Activated naive CD8-positive, alpha-beta T cell treated with anti-CD3 and anti-CD28 coated beads, Interleukin-2, amount 50 U/mL, for 24 hours (primary cell): ENCODE data around the gene CDRT4.

ENCODE experiments used
- ATAC-seq: fragments of 150-1000 bp; cut with Tn5 transposase; one replicate; pipeline ENCODE4 v1.10.0; 2021
- DNase-seq: peaks from one replicate; pipeline ENCODE4 v3.0.0; 2021
- H3K27ac Mint-ChIP-seq: one replicate; pipeline ENCODE4 v1.8.0; 2021; ENCODE audit warnings: mild to moderate bottlenecking, mixed read lengths
- H3K27me3 Mint-ChIP-seq: one replicate; pipeline ENCODE4 v1.8.0; 2021; ENCODE audit warnings: mixed read lengths
- H3K36me3 Mint-ChIP-seq: one replicate; pipeline ENCODE4 v1.8.0; 2021; ENCODE audit warnings: low read depth, mixed read lengths
- H3K4me1 Mint-ChIP-seq: one replicate; pipeline ENCODE4 v1.8.0; 2021; ENCODE audit warnings: mixed read lengths
- H3K4me3 Mint-ChIP-seq: one replicate; pipeline ENCODE4 v1.8.0; 2021; ENCODE audit warnings: mild to moderate bottlenecking, moderate library complexity, mixed read lengths
- H3K9me3 Mint-ChIP-seq: one replicate; pipeline ENCODE4 v1.8.0; 2021; ENCODE audit warnings: mixed read lengths

CDRT4 gene

DNA sequence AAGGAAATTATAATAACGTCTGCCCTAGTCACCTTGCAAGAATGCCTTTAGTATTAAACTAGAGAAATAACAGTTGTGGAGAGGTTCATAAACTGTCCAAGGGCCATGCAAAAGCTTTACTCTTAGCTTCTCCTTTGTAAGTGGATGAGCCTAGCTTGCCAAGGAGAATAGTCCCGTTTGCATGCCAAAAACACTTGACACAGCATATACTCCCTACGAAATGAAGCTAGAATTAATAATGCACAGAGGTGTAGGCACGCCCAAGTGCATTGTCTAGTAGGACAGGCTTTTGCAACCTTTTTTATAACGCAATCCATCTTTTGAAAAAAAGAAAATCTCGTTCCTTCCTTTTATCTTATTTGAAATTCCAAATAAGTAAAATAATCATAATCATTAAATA lies 12.8 kb upstream of the CDRT4 start:
- no peak overlapping the region for H3K27ac Mint-ChIP-seq
- DNase-seq (no peak), ATAC-seq (no peak)
- peaks cover 1% of the 10 kb centered on the region for H3K36me3 Mint-ChIP-seq
- H3K4me3 Mint-ChIP-seq, result no peak overlapping the region
- H3K4me1 Mint-ChIP-seq, result no peaks in the 10 kb centered on the region
- no peaks in the 10 kb centered on the region for H3K27me3 Mint-ChIP-seq
- H3K9me3 Mint-ChIP-seq, result no peaks in the 10 kb centered on the region

DNA sequence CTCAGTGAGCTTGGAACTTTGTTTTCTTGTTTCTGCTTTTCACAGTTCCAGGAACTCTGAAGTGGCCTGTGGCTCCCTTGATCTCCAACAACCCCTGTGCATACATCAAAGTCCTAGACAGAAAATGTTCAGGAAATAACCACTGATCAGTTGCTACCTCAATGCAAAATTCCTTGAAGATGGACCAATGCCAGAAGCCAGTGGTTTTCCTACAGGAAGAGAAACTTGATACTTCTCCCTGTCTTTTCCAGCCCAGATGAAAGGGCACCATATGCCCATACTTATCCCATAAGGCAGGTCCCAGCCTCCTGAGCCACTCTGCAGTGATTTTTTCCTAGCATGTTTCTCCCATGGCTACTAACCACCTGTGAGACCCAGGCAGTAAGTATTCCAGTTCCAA lies 12.3 kb upstream of the CDRT4 start:
- H3K4me3 Mint-ChIP-seq, result no peak overlapping the region
- no peaks in the 10 kb centered on the region for H3K27me3 Mint-ChIP-seq
- no peaks in the 10 kb centered on the region for H3K9me3 Mint-ChIP-seq
- no peaks in the 10 kb centered on the region for H3K4me1 Mint-ChIP-seq
- ATAC-seq (no peak), DNase-seq (no peak)
- no peak overlapping the region for H3K27ac Mint-ChIP-seq
- peaks cover 1% of the 10 kb centered on the region for H3K36me3 Mint-ChIP-seq

DNA sequence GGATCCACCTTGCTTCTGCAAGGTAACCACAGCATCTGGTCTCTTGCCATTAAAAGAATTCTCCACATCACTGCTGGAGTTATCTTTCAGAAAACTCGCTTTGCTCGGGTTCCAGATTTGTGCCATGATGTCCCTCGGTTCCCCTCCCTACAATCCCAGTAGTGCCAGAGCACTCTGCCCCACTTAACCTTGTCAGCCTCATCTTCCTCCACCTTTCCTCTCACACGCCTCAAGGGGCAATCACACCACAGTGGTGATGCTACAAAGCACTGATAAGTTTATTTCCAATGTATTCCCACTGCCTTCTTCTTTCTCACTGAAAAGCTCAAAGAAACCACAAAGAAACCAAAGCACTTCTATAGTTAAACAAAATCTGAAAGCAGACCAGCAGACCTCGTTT lies 11.4 kb upstream of the CDRT4 start:
- H3K4me3 Mint-ChIP-seq, result no peak overlapping the region

DNA sequence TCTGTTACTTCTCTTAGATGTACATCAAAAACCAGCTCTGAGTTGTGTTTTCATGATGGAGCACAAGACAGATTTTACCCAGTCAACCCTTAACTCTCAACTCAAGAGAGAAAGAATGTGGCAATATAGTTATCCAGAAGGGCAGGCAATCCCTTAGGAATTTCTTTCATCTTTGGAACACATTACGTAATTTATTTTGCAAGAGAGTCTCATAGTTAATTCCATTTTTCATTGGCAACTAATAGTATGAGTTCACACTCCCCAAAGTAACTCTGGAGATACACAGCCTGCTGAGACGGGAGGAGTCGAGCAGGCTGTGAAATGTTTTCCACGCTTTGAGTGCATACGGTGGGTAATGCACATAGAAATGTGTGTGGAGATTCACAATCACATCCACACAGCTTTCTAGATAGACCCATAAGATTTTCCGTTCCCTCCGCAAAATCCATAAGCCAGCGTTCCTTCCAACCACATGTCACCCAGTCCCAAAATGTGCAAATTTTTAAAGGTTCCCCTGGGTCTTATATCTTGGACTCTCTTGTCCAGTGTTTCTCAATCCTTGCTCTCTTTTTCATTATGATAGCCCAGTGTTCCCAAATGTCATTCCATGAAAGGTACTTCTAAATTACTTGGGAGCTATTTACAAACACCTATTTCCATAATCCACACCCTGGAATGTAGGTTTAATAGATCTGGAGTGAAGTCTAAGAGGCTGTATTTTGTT lies 8.4 kb upstream of the CDRT4 start:
- H3K4me3 Mint-ChIP-seq, result no peak overlapping the region
- no peaks in the 10 kb centered on the region for H3K27me3 Mint-ChIP-seq
- no peak for DNase-seq
- H3K27ac Mint-ChIP-seq, result no peak overlapping the region
- H3K36me3 Mint-ChIP-seq, result peaks cover 4% of the 10 kb centered on the region
- H3K9me3 Mint-ChIP-seq, result no peaks in the 10 kb centered on the region
- no peak for ATAC-seq
- no peaks in the 10 kb centered on the region for H3K4me1 Mint-ChIP-seq

More for the DNA sequence above, 11.4 kb upstream of the CDRT4 start:
- peaks cover 4% of the 10 kb centered on the region for H3K36me3 Mint-ChIP-seq
- no peaks in the 10 kb centered on the region for H3K4me1 Mint-ChIP-seq
- no peak overlapping the region for H3K27ac Mint-ChIP-seq
- ATAC-seq, result no peak
- H3K9me3 Mint-ChIP-seq, result no peaks in the 10 kb centered on the region
- DNase-seq, result no peak
- H3K27me3 Mint-ChIP-seq, result no peaks in the 10 kb centered on the region

DNA sequence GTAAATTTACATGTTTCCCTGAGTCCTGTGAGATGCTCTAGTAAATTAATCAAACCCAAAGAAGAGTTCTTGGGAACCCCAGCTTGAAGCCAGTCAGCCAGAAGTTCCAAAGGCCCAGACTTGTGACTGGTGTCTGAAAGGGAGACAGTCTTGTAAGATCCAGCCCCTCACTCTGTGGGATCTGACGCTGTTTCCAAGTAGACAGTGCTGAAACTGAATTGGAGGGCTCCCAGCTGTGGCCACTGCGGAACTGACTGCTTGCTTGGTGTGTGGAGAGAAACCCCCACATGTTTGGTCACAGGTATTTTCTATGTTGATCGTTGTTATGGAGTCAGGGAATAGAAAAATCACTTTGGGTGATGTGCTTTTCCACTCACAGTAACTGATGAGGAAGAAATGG lies 5.5 kb upstream of the CDRT4 start:
- no peaks in the 10 kb centered on the region for H3K4me1 Mint-ChIP-seq
- no peak overlapping the region for H3K4me3 Mint-ChIP-seq
- DNase-seq (no peak), ATAC-seq (no peak)
- no peak overlapping the region for H3K27ac Mint-ChIP-seq
- no peaks in the 10 kb centered on the region for H3K27me3 Mint-ChIP-seq
- no peaks in the 10 kb centered on the region for H3K9me3 Mint-ChIP-seq
- peaks cover 4% of the 10 kb centered on the region for H3K36me3 Mint-ChIP-seq

DNA sequence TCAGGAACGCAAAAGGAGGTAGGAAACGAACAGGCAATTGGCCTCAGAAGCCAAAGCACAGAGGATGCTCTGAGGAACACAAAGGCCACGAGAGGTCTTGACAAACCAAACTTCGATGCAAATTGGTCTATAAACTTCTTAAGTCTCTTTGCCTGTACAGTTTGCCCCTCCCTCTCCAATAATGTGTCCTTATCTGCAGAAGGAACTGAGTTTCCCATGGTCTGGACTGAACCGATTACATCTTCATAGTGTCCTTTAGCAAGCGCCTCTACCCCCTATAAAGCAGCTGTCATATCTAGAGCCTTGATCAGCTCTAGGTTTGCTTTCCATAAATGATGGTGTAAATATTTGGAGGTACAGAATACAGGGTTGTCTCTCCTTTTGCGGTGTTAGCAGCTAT lies 3.1 kb upstream of the CDRT4 start:
- H3K4me3 Mint-ChIP-seq, result no peak overlapping the region

DNA sequence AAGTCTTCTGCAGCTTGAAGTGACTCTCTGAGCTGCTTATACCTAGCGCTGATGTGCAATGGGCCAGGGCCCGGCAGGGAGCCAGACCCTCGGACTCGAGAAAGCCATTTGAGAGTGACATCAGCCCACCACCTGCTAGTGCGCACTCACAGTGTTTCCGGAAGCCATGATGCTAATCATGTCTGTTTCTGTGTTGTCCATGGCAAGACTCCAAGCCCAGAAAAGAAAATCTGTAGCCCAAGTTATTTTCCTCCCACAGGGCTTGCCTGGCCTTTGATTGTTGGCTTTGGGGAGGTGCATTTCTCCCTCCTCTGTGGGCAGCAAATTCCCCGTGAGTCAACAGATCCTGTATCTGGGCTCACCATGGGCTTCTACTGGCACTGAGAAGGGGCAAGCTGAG lies 1.8 kb upstream of the CDRT4 start:
- ATAC-seq (no peak), DNase-seq (no peak)
- no peaks in the 10 kb centered on the region for H3K36me3 Mint-ChIP-seq
- no peaks in the 10 kb centered on the region for H3K9me3 Mint-ChIP-seq
- no peak overlapping the region for H3K27ac Mint-ChIP-seq
- no peaks in the 10 kb centered on the region for H3K4me1 Mint-ChIP-seq
- H3K27me3 Mint-ChIP-seq, result no peaks in the 10 kb centered on the region
- no peak overlapping the region for H3K4me3 Mint-ChIP-seq

More for the DNA sequence above, 3.1 kb upstream of the CDRT4 start:
- DNase-seq (no peak), ATAC-seq (no peak)
- Mint-ChIP-seq H3K27ac (no peak overlapping the region), H3K9me3 (no peaks in the 10 kb centered on the region), H3K27me3 (no peaks in the 10 kb centered on the region), H3K4me1 (no peaks in the 10 kb centered on the region), H3K36me3 (peaks cover 3% of the 10 kb centered on the region)

DNA sequence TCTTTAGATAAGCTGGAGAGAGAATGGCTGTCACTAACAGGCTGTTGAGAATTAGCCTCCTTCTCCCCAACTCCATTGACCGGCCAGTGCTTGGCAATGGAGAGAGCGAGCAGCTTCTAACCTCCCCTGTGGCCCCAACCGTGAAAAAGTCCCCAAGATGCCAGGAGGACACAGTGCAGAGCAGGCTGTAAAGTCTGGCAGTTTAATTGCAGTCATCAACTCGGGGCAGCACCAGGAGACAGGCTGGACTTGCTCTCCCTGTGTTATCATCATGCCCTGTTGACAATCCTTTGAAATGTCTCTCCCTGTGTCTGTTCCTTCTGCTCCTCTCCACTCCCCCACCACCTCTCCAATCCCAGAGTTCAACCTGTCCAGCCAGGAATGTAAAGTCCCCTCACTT lies 705 bp upstream of the CDRT4 start:
- DNase-seq, result no peak
- Mint-ChIP-seq H3K4me3 (no peak overlapping the region), H3K9me3 (no peaks in the 10 kb centered on the region), H3K27ac (no peak overlapping the region), H3K4me1 (no peaks in the 10 kb centered on the region), H3K36me3 (no peaks in the 10 kb centered on the region), H3K27me3 (no peaks in the 10 kb centered on the region)
- no peak for ATAC-seq

DNA sequence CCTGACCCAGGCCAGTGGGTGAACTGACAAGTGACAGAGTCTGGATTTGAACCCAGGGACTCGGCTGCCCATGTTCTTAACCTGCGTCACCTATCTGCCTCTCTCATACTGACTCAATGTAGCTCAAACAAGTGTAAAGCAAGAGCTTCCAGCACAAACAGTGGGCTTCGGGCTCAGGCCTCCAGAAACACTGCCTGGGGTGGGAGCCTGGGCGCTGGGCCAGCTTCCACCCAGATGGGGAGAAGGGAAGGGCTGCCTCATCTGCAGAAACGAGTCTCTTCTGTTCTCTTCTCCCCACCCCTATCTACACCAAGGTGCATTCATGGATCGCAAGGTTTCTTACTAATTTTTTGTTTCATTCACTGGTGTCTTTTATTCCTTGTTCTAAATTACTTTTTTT lies 1.3 kb downstream of the CDRT4 start:
- ATAC-seq (no peak), DNase-seq (no peak)
- H3K4me3 Mint-ChIP-seq, result no peak overlapping the region
- H3K36me3 Mint-ChIP-seq, result peaks cover 9% of the 10 kb centered on the region
- H3K27ac Mint-ChIP-seq, result no peak overlapping the region
- H3K27me3 Mint-ChIP-seq, result no peaks in the 10 kb centered on the region
- no peaks in the 10 kb centered on the region for H3K9me3 Mint-ChIP-seq
- no peaks in the 10 kb centered on the region for H3K4me1 Mint-ChIP-seq

DNA sequence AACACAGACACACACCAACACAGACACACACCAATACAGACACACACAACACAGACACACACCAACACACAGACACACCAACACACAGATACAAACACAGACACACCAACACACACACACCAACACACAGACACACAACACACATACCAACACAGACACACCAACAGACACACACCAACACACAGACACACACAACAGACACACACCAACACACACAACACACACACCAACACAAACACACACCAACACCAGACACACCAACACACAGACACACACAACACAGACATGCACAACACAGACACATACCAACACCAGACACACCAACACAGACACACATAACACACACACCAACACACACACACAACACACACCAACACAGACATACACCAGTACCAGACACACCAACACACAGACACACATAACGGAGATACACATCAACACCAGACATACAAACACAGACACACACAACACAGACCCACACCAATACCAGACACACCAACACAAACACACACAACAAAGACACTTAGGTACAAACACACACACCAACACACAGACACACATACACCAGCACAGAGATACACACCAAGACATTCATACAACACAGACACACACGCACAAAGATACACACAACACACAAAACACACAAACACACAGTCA lies 2.2 kb downstream of the CDRT4 start:
- no peaks in the 10 kb centered on the region for H3K27me3 Mint-ChIP-seq
- DNase-seq, result no peak
- no peak for ATAC-seq

DNA sequence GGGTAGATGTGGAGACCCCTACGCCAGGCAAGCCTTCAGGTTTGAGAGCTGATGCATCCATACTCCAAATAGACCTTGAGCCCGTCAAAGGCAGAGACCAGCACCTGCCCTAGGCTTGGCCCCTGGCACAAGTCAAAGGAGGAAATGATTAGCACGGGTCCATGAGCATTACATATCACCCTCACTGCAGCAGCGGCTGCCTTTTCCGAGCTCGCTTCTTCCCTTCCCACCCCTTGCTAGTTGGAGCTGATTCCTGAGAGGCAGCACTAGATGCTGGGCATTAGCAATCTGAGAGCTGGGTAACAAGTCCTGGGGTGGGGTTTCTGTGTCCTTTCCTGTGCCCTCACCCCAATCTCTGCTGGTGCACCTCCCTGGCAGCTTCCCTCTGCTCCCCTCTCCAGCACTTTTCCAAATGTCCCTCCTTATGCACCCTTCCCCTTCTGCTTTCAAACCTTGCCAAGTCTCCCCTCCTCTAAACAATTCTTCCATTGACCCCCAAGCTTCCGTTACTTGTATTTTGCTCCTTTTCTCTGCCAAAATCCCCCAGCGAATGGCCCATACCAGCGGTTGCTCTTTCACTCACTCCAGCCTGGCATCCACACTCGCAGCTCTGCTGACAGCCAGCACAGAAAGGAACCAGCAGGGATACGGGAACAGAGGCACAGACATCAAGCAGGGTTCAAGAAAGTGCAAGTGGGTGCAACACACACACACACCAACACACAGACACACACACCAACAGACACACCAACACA lies 3.0 kb downstream of the CDRT4 start:
- no peak for ATAC-seq
- H3K27ac Mint-ChIP-seq, result no peak overlapping the region

More for the DNA sequence above, 2.2 kb downstream of the CDRT4 start:
- Mint-ChIP-seq H3K4me3 (no peak overlapping the region), H3K4me1 (no peaks in the 10 kb centered on the region), H3K36me3 (peaks cover 10% of the 10 kb centered on the region), H3K9me3 (peaks cover under 1% of the 10 kb centered on the region), H3K27ac (no peak overlapping the region)

DNA sequence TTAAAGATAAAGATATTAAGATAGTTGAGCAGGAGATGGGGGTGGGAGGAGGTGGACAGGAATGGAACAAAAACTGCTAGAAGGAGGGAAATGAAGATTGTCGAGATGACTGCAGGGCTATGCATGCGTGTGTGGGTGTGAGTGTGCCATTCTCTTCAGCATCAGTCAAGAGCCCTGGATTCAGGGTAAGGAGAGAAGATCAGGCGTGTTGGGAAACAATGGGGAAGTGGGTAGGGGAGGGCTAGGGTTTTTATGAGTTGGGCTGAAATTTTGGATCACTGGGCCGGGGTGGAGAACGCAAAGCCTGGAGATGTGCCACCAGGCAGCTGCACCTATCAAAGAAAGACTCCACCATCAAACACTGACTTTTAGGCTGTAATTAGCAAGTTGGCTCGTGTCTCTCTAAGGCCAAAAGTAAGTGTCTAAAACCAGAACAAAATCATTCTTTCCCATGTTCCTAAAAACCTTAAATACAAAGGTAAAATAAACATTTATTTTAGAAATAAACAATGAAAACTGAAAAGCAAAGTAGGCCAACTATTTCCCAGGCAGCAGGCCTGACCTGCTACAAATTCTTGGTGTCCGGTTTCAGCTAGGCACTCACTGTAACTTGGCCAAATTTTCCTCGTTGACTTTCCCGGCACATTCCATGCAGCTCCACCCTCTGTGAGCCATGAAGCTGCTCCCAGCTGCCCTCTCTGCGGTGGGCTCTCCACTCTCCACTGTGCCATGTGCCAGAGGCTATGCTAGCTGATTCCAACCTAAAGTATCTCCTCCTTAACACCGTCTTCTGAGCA lies 4.2 kb downstream of the CDRT4 start:
- no peak for ATAC-seq
- Mint-ChIP-seq H3K27ac (no peak overlapping the region), H3K27me3 (no peaks in the 10 kb centered on the region), H3K9me3 (peaks cover 7% of the 10 kb centered on the region), H3K4me1 (no peaks in the 10 kb centered on the region), H3K4me3 (no peak overlapping the region), H3K36me3 (peaks cover 11% of the 10 kb centered on the region)
- no peak for DNase-seq

More for the DNA sequence above, 3.0 kb downstream of the CDRT4 start:
- Mint-ChIP-seq H3K4me3 (no peak overlapping the region), H3K4me1 (no peaks in the 10 kb centered on the region), H3K9me3 (peaks cover 5% of the 10 kb centered on the region), H3K36me3 (peaks cover 11% of the 10 kb centered on the region), H3K27me3 (no peaks in the 10 kb centered on the region)
- no peak for DNase-seq

DNA sequence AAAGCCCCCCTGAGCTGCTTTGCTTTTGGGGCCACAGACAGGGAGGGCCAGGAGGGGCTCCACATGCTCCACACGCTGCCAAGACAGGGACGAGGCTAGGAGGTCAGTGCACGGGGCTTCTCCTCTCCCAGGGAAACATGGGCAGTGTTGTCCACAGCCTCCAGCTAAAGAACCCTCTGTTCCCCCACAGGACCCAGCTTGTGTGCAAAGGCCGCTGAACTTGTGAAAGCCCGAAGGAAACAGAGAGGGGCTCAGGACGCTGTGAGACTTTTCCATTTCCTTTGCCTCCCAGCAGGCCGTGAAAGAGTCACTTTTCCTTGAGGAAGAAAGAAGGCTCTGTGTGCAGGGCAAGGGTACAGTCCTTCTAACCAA lies 9.7 kb downstream of the CDRT4 start:
- H3K27ac Mint-ChIP-seq, result no peak overlapping the region
- DNase-seq, result no peak
- peaks cover 24% of the 10 kb centered on the region for H3K36me3 Mint-ChIP-seq
- H3K4me3 Mint-ChIP-seq, result no peak overlapping the region
- H3K27me3 Mint-ChIP-seq, result no peaks in the 10 kb centered on the region
- H3K9me3 Mint-ChIP-seq, result peaks cover 9% of the 10 kb centered on the region
- no peak for ATAC-seq
- no peaks in the 10 kb centered on the region for H3K4me1 Mint-ChIP-seq

DNA sequence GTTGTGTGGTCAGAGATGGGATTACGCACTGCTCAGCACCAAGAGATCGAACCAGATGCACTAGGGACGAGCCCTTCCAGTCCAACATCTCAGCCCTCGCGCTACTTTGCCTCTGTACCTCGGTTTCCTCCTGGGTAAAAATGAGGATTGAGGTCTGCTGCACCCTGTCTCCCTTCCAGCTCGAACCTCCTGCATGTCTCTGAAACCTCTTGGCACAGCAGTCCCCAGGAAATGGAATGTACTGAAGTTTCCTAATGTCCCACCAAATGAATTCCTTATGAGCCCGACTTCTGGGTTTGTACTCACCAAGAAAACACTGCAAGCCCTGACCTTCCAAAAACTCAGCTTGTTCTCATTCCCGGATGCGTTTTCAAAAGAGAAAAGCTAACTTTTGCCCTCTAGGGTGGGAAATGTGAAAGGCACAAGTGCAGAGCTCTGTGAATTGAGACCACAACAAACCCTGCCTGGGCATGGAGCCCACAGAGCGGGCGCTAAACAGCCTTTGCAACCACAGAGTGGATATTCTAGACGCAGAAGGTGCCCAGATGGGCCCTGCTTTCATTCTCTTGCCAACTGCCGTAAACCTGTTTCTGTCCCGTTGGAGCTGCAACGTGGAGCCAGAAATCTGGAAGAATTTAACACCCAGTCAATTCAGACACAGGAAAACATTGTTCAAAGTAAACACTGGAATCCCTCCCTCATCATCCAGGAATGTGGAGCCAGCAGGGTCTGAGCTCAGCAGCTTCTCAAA lies 10.3 kb downstream of the CDRT4 start:
- H3K27me3 Mint-ChIP-seq, result no peaks in the 10 kb centered on the region
- no peaks in the 10 kb centered on the region for H3K4me1 Mint-ChIP-seq
- ATAC-seq (no peak), DNase-seq (no peak)
- H3K9me3 Mint-ChIP-seq, result peaks cover 9% of the 10 kb centered on the region
- H3K27ac Mint-ChIP-seq, result no peak overlapping the region
- H3K4me3 Mint-ChIP-seq, result no peak overlapping the region
- peaks cover 21% of the 10 kb centered on the region for H3K36me3 Mint-ChIP-seq
